Ectodermal cell (in vitro differentiated cells): Measurements from ENCODE around the gene SEPTIN8.

ENCODE experiments used
- H3K27ac ChIP-seq: 2 replicates; pipeline ENCODE4 v1.7.0; 2013; ENCODE audit warnings: mild to moderate bottlenecking, low read depth, low read length; ENCODE audit not compliant: insufficient read depth, poor library complexity, severe bottlenecking
- H3K27me3 ChIP-seq: 2 replicates; pipeline ENCODE4 v1.7.0; 2013; ENCODE audit warnings: mild to moderate bottlenecking, low read length; ENCODE audit not compliant: insufficient read depth, control insufficient read depth, poor library complexity, severe bottlenecking
- H3K36me3 ChIP-seq: one replicate; pipeline ENCODE4 v1.7.0; 2013; ENCODE audit warnings: low read length; ENCODE audit not compliant: control insufficient read depth, insufficient read depth
- H3K4me1 ChIP-seq: one replicate; pipeline ENCODE4 v1.7.0; 2013; ENCODE audit warnings: low read length; ENCODE audit not compliant: control insufficient read depth, insufficient read depth
- H3K4me3 ChIP-seq: 2 replicates; pipeline ENCODE4 v1.7.0; 2013; ENCODE audit warnings: low read depth, low read length, control low read depth; ENCODE audit not compliant: insufficient read depth
- H3K9me3 ChIP-seq: 2 replicates; pipeline ENCODE4 v1.7.0; 2013; ENCODE audit warnings: mild to moderate bottlenecking, low read length, moderate library complexity; ENCODE audit not compliant: control insufficient read depth
- WGBS, 2 experiments: methylation state at CpG; one replicate each; pipeline ENCODE4 v1.1.7; 2013; ENCODE audit warnings: missing lambda C conversion rate in 2 of 2; 5-methylcytosine and 5-hydroxymethylcytosine counted together

The SEPTIN8 gene

DNA sequence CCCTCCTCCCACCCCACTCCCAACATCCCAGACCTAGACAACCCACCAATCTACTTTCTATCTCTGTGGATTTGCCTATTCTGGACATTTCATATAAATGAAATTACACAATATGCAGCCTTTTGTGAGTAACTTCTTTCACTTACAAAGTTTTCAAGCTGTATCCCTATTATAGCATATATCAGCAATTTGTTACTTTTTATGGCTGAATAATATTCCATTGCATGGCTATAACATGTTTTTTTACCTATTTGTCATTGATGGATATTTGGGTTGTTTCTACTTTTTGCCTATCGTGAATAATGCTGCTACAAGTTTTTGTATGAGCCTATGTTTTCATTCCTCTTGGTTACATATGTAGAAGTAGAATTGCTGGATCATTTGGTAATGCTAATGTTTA lies 37.8 kb downstream of the SEPTIN8 start:
- WGBS, 2 experiments, result 79 to 94% methylated on average over 1 of the region's 1 CpG
- no peaks in the 10 kb centered on the region for H3K36me3 ChIP-seq
- H3K4me1 ChIP-seq, result no peaks in the 10 kb centered on the region
- H3K27me3 ChIP-seq, result peaks cover 5% of the 10 kb centered on the region
- no peaks in the 10 kb centered on the region for H3K9me3 ChIP-seq
- H3K27ac ChIP-seq, result no peak overlapping the region
- H3K4me3 ChIP-seq, result no peak overlapping the region

DNA sequence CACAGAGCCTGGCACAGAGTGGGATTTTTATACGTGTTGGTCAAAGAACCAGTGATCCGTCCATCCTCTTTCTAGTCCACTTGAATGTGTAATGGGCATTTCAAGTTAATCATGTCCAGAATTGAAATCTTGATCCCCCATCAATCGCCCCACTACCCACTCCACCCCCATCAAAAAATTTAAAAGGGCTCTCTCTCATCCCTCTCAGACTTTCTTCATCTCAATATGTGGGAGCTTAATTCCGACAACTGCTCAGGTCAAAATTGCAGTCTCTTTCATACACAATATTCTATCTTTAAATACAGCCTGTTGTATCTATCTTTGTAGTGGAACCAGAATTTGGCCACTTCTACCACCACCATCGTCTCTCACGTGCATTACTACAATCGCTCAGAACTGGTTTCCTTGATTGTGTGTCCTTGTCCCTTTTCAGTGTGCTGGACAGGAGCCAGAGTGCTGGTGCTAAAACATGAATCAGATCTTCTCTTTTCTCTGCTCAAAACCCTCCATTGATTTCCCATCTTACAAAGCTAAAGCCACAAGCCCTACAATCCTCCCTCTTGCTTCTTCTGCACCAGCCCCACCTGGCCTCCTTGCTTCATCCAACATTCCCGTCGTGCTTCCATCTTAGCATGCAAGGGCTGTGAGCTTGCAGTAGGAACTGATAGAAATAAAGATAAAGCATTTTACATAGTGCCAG lies 38.9 kb downstream of the SEPTIN8 start:
- H3K4me3 ChIP-seq, result peak overlapping the region; percentile 59
- H3K4me1 ChIP-seq, result no peaks in the 10 kb centered on the region
- 75 to 83% methylated on average over 9 of the region's 9 CpGs for WGBS, 2 experiments
- H3K36me3 ChIP-seq, result no peaks in the 10 kb centered on the region
- H3K9me3 ChIP-seq, result no peaks in the 10 kb centered on the region
- no peak overlapping the region for H3K27ac ChIP-seq
- peaks cover 5% of the 10 kb centered on the region for H3K27me3 ChIP-seq

DNA sequence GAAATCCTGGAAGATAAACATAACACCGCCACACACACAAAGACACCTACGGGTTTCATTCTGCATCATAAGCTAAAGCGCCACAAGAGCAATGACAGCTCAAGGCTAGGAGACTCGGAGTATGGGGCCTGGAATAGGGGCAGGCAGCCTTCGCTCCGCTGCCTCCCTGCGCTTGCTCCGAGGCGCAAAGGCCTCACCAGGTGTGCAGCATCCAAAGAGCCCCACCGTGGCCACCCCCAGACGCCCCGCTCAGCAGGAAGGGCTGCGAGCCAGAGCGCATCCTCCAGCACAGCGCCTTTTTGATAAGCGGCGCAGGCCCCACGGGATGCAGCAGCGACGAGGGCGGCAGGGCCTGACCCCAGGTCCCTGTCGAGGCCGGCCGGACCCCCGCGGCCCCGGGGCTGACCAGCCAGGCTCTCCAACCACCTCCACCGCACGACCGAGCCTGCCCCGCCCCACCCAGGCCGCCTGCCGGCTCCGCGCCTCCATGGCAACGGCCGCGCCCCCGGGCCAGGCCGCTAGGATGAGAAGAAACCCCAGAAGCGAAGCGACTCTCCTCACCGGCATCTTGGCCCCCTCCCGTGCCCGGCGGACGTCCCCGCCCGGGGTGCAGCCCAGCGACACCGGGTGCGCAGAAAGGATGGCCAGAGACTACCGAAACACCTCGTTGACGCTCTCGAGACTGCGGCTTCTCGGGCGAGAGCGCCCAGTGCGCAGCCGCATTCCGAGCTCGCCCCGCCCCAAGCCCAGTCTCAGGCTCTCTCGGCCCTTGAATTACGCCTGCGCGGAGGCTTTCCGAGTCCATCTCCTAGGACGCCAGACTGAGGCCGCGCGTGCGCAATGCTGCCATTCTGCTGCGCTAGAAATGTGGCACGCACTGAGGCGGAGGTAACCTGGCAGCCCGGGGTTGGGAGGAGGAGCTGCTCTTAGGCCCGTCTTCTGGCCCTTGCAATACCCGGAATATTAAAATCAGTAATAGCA lies 39.9 kb downstream of the SEPTIN8 start, which contains the start of gene KIF3A:
TSS of gene KIF3A (minus strand) at position 694 of the 981 bp plus-strand sequence. CDS start at position 567, 127 bp downstream.
- Histone ChIP-seq H3K4me3 (peak within 1 kb of the TSS; percentile 59), H3K27ac (no peak within 1 kb of the TSS), H3K27me3 (peaks cover under 1% of the 10 kb centered on the region), H3K9me3 (no peaks in the 10 kb centered on the region), H3K36me3 (no peaks in the 10 kb centered on the region), H3K4me1 (no peaks in the 10 kb centered on the region)
- 2% methylated on average over 81 of the region's 81 CpGs for whole genome bisulfite sequencing, 2 experiments

DNA sequence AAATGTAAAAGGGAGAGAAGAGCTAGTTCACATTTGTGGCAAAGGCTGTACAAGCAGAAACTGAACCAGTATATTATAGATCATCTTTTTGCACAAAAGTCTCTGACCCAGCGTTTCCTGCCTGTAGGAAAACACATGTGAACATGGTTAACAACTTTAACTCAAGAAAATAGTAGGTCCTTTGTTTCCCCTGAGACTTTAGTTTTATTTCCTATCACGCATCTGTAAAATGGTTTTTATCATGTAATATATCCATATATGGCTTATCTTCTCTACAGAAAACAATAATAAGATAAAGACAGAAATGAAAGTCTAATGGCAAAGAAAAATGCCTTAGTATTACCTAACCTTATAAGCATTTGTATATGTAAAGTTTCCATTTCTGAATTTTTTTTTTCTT lies 42.4 kb downstream of the SEPTIN8 start:
- 93 to 96% methylated on average over 1 of the region's 2 CpGs for WGBS, 2 experiments
- H3K9me3 ChIP-seq, result no peaks in the 10 kb centered on the region
- no peak overlapping the region for H3K4me3 ChIP-seq
- no peaks in the 10 kb centered on the region for H3K27me3 ChIP-seq
- H3K4me1 ChIP-seq, result no peaks in the 10 kb centered on the region
- no peak overlapping the region for H3K27ac ChIP-seq
- no peaks in the 10 kb centered on the region for H3K36me3 ChIP-seq

DNA sequence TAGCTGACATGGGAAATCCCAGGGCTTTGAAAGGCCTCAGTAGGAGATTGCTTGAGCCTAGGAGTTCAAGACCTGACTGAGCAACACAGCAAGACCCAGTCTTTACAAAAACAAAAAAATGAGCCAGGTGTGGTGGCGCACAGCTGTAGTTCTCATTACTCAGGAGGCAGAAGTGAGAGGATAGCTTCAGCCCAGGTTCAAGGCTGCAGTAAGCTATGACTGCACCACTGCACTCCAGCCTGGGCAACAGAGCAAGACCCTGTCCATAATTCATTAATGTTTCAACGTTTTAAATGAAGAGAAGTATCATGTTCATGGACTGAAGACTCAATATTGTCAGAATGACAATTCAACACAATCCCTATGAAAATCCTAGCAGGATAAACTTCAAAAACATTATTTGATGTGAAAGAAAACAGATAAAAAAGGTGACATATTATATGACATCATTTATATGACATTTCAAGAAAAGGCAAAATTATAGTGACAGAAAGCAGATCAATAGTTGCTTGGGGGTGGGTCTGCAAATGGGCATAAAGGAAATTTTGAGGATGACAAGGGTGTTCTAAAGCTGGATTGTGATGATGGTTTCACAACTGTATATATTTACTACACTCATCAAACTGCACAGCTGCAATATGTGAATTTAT lies 43.4 kb downstream of the SEPTIN8 start:
- Histone ChIP-seq H3K36me3 (no peaks in the 10 kb centered on the region), H3K4me1 (no peaks in the 10 kb centered on the region), H3K4me3 (no peak overlapping the region)

DNA sequence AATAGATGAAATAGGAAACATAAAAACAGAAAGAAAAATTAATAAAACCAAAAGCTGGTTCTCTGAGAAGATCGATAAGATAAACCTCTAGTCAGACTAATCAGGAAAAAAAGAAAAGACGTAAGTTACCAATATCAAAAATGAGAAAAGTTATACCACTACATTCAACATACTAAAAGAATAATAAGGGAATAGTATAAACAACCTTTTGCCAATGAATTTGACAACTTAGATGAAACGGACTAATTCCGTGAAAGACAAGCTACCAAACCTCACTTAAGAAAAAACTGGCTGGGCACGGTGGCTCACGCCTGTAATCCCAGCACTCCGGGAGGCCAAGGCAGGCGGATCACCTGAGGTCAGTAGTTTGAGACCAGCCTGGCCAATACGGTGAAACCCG lies 47.1 kb downstream of the SEPTIN8 start:
- H3K27ac ChIP-seq, result no peak overlapping the region
- no peaks in the 10 kb centered on the region for H3K27me3 ChIP-seq
- no peaks in the 10 kb centered on the region for H3K9me3 ChIP-seq
- no peak overlapping the region for H3K4me3 ChIP-seq
- no peaks in the 10 kb centered on the region for H3K4me1 ChIP-seq
- no peaks in the 10 kb centered on the region for H3K36me3 ChIP-seq
- 88 to 96% methylated on average over 8 to 9 of the region's 10 CpGs for WGBS, 2 experiments

More for the DNA sequence above, 43.4 kb downstream of the SEPTIN8 start:
- Histone ChIP-seq H3K27me3 (no peaks in the 10 kb centered on the region), H3K27ac (no peak overlapping the region), H3K9me3 (no peaks in the 10 kb centered on the region)
- 92 to 96% methylated on average over 2 of the region's 2 CpGs for WGBS, 2 experiments

DNA sequence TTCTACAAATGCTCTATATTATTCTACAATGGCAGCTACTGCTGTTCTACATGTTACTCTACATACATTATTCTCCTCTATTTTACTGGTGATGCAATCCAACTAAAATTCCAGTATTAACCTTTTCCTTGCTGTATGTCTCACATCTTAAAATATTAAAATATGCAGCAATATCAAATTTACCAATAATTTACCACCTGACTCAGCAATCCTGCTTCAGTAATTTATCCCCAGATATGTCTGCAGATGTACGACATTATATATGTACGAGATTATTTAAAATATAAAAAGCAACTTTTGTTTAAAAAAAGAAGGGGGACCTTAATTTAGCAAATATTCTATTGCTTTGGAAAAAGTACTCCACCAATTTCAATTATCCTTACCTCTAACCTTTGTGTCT lies 51.3 kb downstream of the SEPTIN8 start:
- 100% methylated on average over 1 of the region's 2 CpGs; no CpG with 5 or more reads in 1 of the 2 experiments for WGBS, 2 experiments
- no peaks in the 10 kb centered on the region for H3K36me3 ChIP-seq
- no peak overlapping the region for H3K27ac ChIP-seq
- H3K9me3 ChIP-seq, result no peaks in the 10 kb centered on the region
- no peaks in the 10 kb centered on the region for H3K4me1 ChIP-seq
- H3K27me3 ChIP-seq, result no peaks in the 10 kb centered on the region
- no peak overlapping the region for H3K4me3 ChIP-seq

DNA sequence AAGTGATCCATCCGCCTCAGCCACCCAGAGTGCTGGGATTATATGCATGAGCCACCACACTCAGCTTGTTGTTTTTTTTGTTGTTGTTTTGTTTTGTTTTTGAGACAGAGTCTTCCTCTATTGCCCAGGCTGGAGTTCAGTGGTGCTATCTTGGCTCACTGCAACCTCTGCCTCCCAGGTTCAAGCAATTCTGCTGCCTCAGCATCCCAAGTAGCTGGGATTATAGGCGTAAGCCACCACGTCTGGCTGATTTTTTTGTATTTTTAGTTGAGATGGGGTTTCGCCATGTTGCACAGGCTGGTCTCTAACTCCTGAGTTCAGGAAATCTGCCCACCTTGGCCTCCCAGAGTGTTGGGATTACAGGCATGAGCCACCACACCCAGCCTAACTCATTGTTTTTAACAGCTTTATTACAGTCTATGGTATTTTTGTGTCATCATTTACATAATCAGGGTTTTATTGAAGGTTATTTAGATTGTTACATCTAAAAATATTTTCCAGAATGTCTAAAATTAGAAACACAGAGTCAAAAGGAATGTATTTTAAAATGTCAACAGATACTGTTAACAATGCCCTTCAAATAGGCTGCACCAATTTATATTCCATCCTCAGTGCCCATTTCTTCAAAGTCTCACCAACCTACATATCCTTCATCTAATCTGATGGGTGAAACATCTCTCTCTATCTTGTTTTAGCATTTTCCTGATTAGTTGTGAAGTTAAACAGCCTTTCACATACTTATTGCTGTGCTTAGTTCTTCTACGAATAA lies 58.3 kb downstream of the SEPTIN8 start:
- Histone ChIP-seq H3K9me3 (no peaks in the 10 kb centered on the region), H3K36me3 (no peaks in the 10 kb centered on the region), H3K4me3 (no peak overlapping the region), H3K27me3 (no peaks in the 10 kb centered on the region), H3K4me1 (no peaks in the 10 kb centered on the region), H3K27ac (no peak overlapping the region)
- 85 to 91% methylated on average over 4 of the region's 5 CpGs for WGBS, 2 experiments

DNA sequence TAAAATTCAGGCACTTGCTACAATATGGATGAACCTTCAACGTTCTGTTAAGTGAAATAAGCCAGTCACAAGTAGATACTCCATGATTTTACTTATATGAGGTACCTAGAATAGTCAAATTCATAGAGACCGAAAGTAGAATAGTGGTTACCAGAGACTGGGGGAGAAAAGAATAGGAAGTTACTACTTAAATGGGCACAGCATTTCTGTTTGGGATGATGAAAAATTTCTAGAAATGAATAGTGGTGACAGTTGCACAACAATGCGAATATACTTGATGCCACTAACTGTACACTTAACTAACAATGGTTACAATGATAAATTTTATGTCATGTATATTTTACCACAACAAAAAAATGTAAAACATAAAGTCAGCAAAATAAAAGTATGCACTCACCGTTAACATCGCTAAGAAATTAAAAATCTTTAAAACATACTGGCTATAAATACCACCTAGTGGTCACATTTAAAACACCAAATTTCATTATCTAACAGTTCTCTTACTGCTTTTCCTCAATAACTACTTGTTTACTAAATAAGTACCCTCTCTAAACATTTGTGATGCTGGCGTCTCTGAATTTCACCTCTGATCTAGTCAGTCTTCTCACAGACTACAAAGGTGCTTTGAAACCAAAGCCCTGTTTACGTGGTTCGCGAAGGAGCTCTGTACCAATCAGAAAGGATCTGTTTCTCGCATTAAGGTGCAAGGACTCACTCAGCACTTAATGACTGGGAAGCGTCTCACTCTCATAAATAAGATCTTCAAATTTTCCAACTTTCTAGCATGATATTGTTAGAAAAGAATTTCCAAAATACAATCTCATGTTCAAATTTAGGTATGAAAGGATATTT lies 62.4 kb downstream of the SEPTIN8 start:
- Histone ChIP-seq H3K4me3 (no peak overlapping the region), H3K36me3 (no peaks in the 10 kb centered on the region), H3K4me1 (no peaks in the 10 kb centered on the region), H3K27me3 (no peaks in the 10 kb centered on the region), H3K9me3 (no peaks in the 10 kb centered on the region), H3K27ac (no peak overlapping the region)
- WGBS, 2 experiments, result 89 to 90% methylated on average over 9 to 11 of the region's 11 CpGs
